ENCODE data around the gene MXRA8.

- TF ChIP-seq, protein P1, sequence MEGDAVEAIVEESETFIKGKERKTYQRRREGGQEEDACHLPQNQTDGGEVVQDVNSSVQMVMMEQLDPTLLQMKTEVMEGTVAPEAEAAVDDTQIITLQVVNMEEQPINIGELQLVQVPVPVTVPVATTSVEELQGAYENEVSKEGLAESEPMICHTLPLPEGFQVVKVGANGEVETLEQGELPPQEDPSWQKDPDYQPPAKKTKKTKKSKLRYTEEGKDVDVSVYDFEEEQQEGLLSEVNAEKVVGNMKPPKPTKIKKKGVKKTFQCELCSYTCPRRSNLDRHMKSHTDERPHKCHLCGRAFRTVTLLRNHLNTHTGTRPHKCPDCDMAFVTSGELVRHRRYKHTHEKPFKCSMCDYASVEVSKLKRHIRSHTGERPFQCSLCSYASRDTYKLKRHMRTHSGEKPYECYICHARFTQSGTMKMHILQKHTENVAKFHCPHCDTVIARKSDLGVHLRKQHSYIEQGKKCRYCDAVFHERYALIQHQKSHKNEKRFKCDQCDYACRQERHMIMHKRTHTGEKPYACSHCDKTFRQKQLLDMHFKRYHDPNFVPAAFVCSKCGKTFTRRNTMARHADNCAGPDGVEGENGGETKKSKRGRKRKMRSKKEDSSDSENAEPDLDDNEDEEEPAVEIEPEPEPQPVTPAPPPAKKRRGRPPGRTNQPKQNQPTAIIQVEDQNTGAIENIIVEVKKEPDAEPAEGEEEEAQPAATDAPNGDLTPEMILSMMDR (conservative IDR thresholded peaks at IDR 0.05; ENCODE audit: low read depth, low read length): no peak
- no peak for TF ChIP-seq EZH2 (IDR thresholded peaks at IDR 0.05; ENCODE audit: low read length, unreplicated experiment)
Observed at GRCh38 chr1:1390675-1391074, 32.3 kb upstream of the MXRA8 start.

Data from PC-3 (cell line).